ENCODE data around the gene MBD1.
A peak's percentile ranks its signal among the peaks of the same experiment; 100 is the strongest.
"Not testable (repeated sequence)": the region's sequence is repeated elsewhere in the genome, so short reads cannot be mapped to it uniquely, and the experiment has no call there.

MBD1 gene

GRCh38 chr18:50288348-50289107 lies 7.2 kb upstream of the MBD1 start:
- not testable (repeated sequence) for DNase-seq

- peak; percentile 98 for DNase-seq
Measured at GRCh38 chr18:50287441-50288347, 6.4 kb upstream of the MBD1 start, which contains the start of gene CXXC1. CXXC1 (minus strand) TSS chr18:50287692; CDS start chr18:50287589, 103 bp downstream.

- DNase-seq: no peak
Measured at GRCh38 chr18:50287028-50287440, 5.7 kb upstream of the MBD1 start.

- no peak for DNase-seq
Measured at GRCh38 chr18:50286391-50287027, 5.2 kb upstream of the MBD1 start.

- DNase-seq: no peak
Measured at GRCh38 chr18:50285631-50286321, 4.5 kb upstream of the MBD1 start.

- no peak for DNase-seq
Measured at GRCh38 chr18:50285071-50285470, 3.7 kb upstream of the MBD1 start.

GRCh38 chr18:50284255-50284885 lies 3.0 kb upstream of the MBD1 start:
- DNase-seq: no peak

GRCh38 chr18:50283469-50284209 lies 2.3 kb upstream of the MBD1 start:
- no peak for DNase-seq

- no peak for DNase-seq
Measured at GRCh38 chr18:50282521-50283335, 1.4 kb upstream of the MBD1 start.

- no peak for DNase-seq
Measured at GRCh38 chr18:50281972-50282520, 723 bp upstream of the MBD1 start.

GRCh38 chr18:50280707-50281294 lies 522 bp downstream of the MBD1 start:
- no peak for DNase-seq

- no peak for DNase-seq
Measured at GRCh38 chr18:50279752-50280151, 1.6 kb downstream of the MBD1 start.

GRCh38 chr18:50277942-50278341 lies 3.4 kb downstream of the MBD1 start:
- DNase-seq: no peak

GRCh38 chr18:50276452-50276851 lies 4.9 kb downstream of the MBD1 start:
- DNase-seq: no peak

GRCh38 chr18:50275503-50276036 lies 5.8 kb downstream of the MBD1 start:
- no peak for DNase-seq

GRCh38 chr18:50274941-50275340 lies 6.4 kb downstream of the MBD1 start:
- DNase-seq: no peak

- no peak for DNase-seq
Measured at GRCh38 chr18:50274044-50274442, 7.3 kb downstream of the MBD1 start.

GRCh38 chr18:50273203-50274043 lies 7.9 kb downstream of the MBD1 start:
- no peak for DNase-seq

- no peak for DNase-seq
Measured at GRCh38 chr18:50272568-50272967, 8.8 kb downstream of the MBD1 start.
